ENCODE data around the gene CLCN6. TPM values are rescaled to one million over a fixed set of nuclear protein-coding genes. Genes with fewer than 3 reads are reported as not detected.

CLCN6 gene
- total and polyA plus RNA-seq, 2 of the 13 experiments (the other 11 are each of a cell fraction or from before 2014, with no cell fraction given) = 14.9 to 19.3 TPM

- H3K4me2 ChIP-seq (ENCODE audit: low read depth, low read length) = no peak overlapping the region
- intact Hi-C loops (cut with micrococcal nuclease; ENCODE audit: unreplicated experiment) (no loop called here), in situ Hi-C loops (cut with HindIII; ENCODE audit: extremely low pct_ligation_motif_present, low pct_unique_long_range_greater_than_20kb) (no loop called here)
- H3K4me3 ChIP-seq (replicated peaks in 1 of 3; ENCODE audit: insufficient read depth in 1 of 3, low read depth in 2 of 3, low read length in 3 of 3) = no peak overlapping the region
- no peak overlapping the region for H3K27ac ChIP-seq (ENCODE audit: extremely low read length, insufficient read depth, low read length)
- no peaks in the 10 kb centered on the region for H3K36me3 ChIP-seq (replicated peaks in 1 of 2; ENCODE audit: control insufficient read depth in 1 of 2, insufficient read depth in 2 of 2, low read length in 2 of 2)
- no TSS peak for BruUV-seq (replicated peaks)
- no peaks in the 10 kb centered on the region for H3K9me3 ChIP-seq (ENCODE audit: low read length)
- no peak overlapping the region for H2AFZ ChIP-seq (ENCODE audit: low read length)
- H3K79me2 ChIP-seq (ENCODE audit: insufficient read depth, low read length) = no peaks in the 10 kb centered on the region
- DNase-seq (ENCODE audit: low spot score) = no peak
- WGBS (ENCODE audit: low lambda C conversion rate) = 59% methylated on average over 9 of the region's 15 CpGs
- POLR2A ChIA-PET = interaction anchor here (0.8 kb wide), 1 partner anchor 19 kb away, joined by 3 read pairs; no protein-coding TSS in a partner anchor
- H3K4me1 ChIP-seq (ENCODE audit: insufficient read depth, low read length) = peaks cover 65% of the 10 kb centered on the region
- no peaks in the 10 kb centered on the region for H4K20me1 ChIP-seq (ENCODE audit: insufficient read depth, low read length)
- ATAC-seq = no peak
- FAIRE-seq = no peak
- H3K27me3 ChIP-seq (ENCODE audit: control insufficient read depth in 1 of 2, insufficient read depth in 2 of 2, low read length in 2 of 2) = peaks cover 0 to 5% of the 10 kb centered on the region in 2 experiments; a peak in 1 of 5 replicates
- CTCF ChIA-PET (ENCODE audit: low intra/inter-chr PET ratio, low total read pairs) = no interaction called here
- H3K9ac ChIP-seq (ENCODE audit: insufficient read depth, low read depth, low read length) = no peak overlapping the region
- TF ChIP-seq PRPF4 (IDR thresholded peaks at IDR 0.05; ENCODE audit: low read depth, low read length, poor library complexity, severe bottlenecking) = no peak
- no peak for TF ChIP-seq SAP130 (CRISPR knock-in tag; IDR thresholded peaks at IDR 0.05; ENCODE audit: low read depth)
- no peak for TF ChIP-seq ZBED4 (CRISPR knock-in tag; IDR thresholded peaks at IDR 0.05; ENCODE audit: borderline replicate concordance)
- no peak for TF ChIP-seq NR2F2 (IDR thresholded peaks at IDR 0.05; ENCODE audit: borderline replicate concordance, low read depth)
- no peak for TF ChIP-seq ATF7 (IDR thresholded peaks at IDR 0.05)
- TF ChIP-seq ATF7 (CRISPR knock-in tag; IDR thresholded peaks at IDR 0.05) = 0 out of 2 replicates have a peak, but pooled peaks have one; percentile 26
- no peak for TF ChIP-seq IRF9 (CRISPR knock-in tag; IDR thresholded peaks at IDR 0.05; ENCODE audit: borderline replicate concordance)
- no peak for TF ChIP-seq RARA (CRISPR knock-in tag; IDR thresholded peaks at IDR 0.05)
- TF ChIP-seq ELF3 (CRISPR knock-in tag; IDR thresholded peaks at IDR 0.05) = no peak
- no peak for TF ChIP-seq KLF16 (CRISPR knock-in tag; IDR thresholded peaks at IDR 0.05)
- TF ChIP-seq ZBTB26 (CRISPR knock-in tag; IDR thresholded peaks at IDR 0.05; ENCODE audit: borderline replicate concordance) = no peak
- peak; percentile 97 for TF ChIP-seq ZNF768 (CRISPR knock-in tag; IDR thresholded peaks at IDR 0.05)
- TF ChIP-seq ZMYM3 (CRISPR knock-in tag; IDR thresholded peaks at IDR 0.05) = peak; percentile 82
- TF ChIP-seq GLMP (CRISPR knock-in tag; IDR thresholded peaks at IDR 0.05; ENCODE audit: borderline replicate concordance) = no peak
- no peak for TF ChIP-seq HOXA7 (CRISPR knock-in tag; IDR thresholded peaks at IDR 0.05)
- no peak for TF ChIP-seq PHB2 (IDR thresholded peaks at IDR 0.05; ENCODE audit: partially characterized antibody)
- no peak for TF ChIP-seq ZNF614 (CRISPR knock-in tag; IDR thresholded peaks at IDR 0.05; ENCODE audit: borderline replicate concordance)
- peak; percentile 50; the same call in 1 of the 2 replicates for TF ChIP-seq KDM1A (CRISPR knock-in tag; IDR thresholded peaks at IDR 0.05)
- TF ChIP-seq ZNF430 (CRISPR knock-in tag; IDR thresholded peaks at IDR 0.05) = no peak
Measured at GRCh38 chr1:11888206-11888876, 82.3 kb downstream of the CLCN6 start.

Data from HepG2 (cell line).